Measurements from ENCODE around the gene TRIB2. TPM values are rescaled to one million over a fixed set of nuclear protein-coding genes. Genes with fewer than 3 reads are reported as not detected.

TRIB2 gene
- total and polyA plus RNA-seq, 2 donors (not counting 3 experiments of a cell fraction or from before 2014, with no cell fraction given), result 15.8 to 20.5 TPM

DNA sequence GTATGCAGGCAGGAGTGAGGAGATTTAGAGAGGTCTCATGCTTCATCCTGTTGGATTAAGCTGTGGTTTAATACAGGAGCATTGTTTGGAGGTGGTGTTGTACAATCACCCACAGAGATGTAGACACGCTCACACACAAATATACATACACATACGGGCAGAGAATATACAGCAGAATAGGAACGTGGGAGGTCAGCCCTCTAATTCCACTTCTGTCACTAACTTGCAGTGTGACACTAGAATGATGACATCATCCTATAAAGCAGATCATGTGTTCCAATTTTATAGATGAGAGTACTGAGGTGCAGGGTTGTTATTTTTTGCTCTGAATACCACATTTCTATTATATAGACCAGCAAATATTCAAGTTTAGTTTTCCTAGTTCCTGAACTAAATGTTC, 54.4 kb downstream of the TRIB2 start:
- no peak for FAIRE-seq

DNA sequence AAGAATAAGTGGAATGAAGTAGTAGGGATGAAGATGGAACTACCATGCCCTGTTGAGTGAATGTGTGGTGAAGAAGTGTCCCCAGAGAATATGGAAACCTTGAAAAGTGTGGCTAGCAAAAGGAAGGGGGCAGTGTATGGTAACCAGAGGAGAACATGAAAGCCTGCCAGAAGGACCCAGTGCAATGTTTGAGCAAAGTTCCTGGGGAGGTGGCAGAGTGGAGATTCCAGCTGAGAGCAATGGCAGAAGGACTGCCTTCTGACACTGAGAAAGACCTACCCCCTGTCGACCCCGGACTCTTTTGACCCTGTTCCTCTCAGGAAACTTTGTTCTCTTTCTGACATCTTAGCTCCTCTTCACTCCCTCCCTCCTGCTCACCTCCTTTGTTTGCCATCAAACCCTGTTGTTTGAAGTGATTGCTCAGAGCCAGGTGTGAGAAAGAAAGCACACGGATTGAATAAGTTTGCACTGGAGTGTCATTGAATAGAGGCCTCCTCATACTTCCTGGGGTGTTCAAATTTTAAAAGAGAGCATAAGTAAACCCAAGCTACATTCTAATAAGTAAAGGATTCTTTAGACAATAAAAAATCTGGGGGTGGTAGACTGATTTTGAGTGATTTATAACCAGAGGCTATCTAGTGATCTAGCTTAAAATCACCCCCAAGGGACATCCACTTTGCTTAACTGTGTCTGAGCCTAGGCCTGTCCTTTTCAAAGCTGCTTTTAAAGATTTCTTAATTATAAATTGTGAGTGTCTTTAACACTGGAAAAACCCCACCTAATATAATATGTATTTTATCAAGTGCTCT, 57.1 kb downstream of the TRIB2 start:
- Histone ChIP-seq H3K4me1 (ENCODE audit: control insufficient read depth, extremely low read depth, insufficient read depth, low read length) (no peaks in the 10 kb centered on the region), H4K20me1 (replicated peaks; ENCODE audit: control insufficient read depth, extremely low read depth, insufficient read depth, low read length) (no peaks in the 10 kb centered on the region), H3K4me3 (replicated peaks in 1 of 3; ENCODE audit: insufficient read depth in 1 of 3, low read depth in 1 of 3, low read length in 3 of 3) (no peak overlapping the region), H3K9me1 (replicated peaks; ENCODE audit: control insufficient read depth, extremely low read depth, insufficient read depth, low read length) (no peaks in the 10 kb centered on the region), H3K79me2 (ENCODE audit: control insufficient read depth, insufficient read depth, low read length) (no peaks in the 10 kb centered on the region), H3K27me3 (ENCODE audit: control insufficient read depth in 2 of 2, insufficient read depth in 2 of 2, low read length in 2 of 2) (peaks cover 2 to 5% of the 10 kb centered on the region in 2 experiments), H3K4me2 (ENCODE audit: insufficient read depth, low read length) (no peak overlapping the region), H2AFZ (ENCODE audit: low read depth, low read length) (no peak overlapping the region), H3K27ac (ENCODE audit: insufficient read depth, low read depth, low read length) (no peak overlapping the region), H3K36me3 (ENCODE audit: control insufficient read depth in 2 of 2, extremely low read depth in 1 of 2, insufficient read depth in 2 of 2, low read length in 2 of 2) (no peaks in the 10 kb centered on the region), H3K9ac (replicated peaks; ENCODE audit: extremely low read depth, insufficient read depth, low read length) (no peak overlapping the region), H3K9me3 (replicated peaks; ENCODE audit: control insufficient read depth, insufficient read depth, low read length) (no peaks in the 10 kb centered on the region)
- FAIRE-seq (no peak), DNase-seq (ENCODE audit: low read depth, low spot score) (no peak)
- ChIA-PET CTCF (interaction anchor here (1.0 to 2.8 kb wide), 2 partner anchors 79 to 158 kb away, joined by 3 to 7 read pairs; no protein-coding TSS in a partner anchor), POLR2A (no interaction called here)
- no TSS peak for BruUV-seq (replicated peaks)
- TF ChIP-seq POLR2AphosphoS5 (IDR thresholded peaks at IDR 0.05; ENCODE audit: insufficient read depth, low read depth, low read length), result no peak
- TF ChIP-seq EZH2 (IDR thresholded peaks at IDR 0.05; ENCODE audit: borderline replicate concordance, low read depth, low read length, severe bottlenecking), result no peak
- no peak for TF ChIP-seq JUN (IDR thresholded peaks at IDR 0.05; ENCODE audit: borderline replicate concordance, insufficient read depth, insufficient read length, low read depth)
- no peak for TF ChIP-seq MYC (IDR thresholded peaks at IDR 0.05; ENCODE audit: low read depth, low read length)
- TF ChIP-seq POLR2A (IDR thresholded peaks at IDR 0.05; ENCODE audit: low read depth, low read length), result no peak
- TF ChIP-seq FOS (IDR thresholded peaks at IDR 0.05; ENCODE audit: borderline replicate concordance, insufficient read depth, low read length), result no peak
- no peak for TF ChIP-seq GATA2 (IDR thresholded peaks at IDR 0.05; ENCODE audit: insufficient read depth, insufficient read length, low read depth, low read length)
- dilution Hi-C loops (cut with MboI; ENCODE audit: extremely low pct_ligation_motif_present, low sequenced_read_pairs), result no loop called here
- intact Hi-C loops (cut with micrococcal nuclease), result no loop called here

More for the DNA sequence above, 54.4 kb downstream of the TRIB2 start:
- intact Hi-C loops (cut with micrococcal nuclease) (no loop called here), dilution Hi-C loops (cut with MboI; ENCODE audit: extremely low pct_ligation_motif_present, low sequenced_read_pairs) (no loop called here)
- Histone ChIP-seq H3K36me3 (ENCODE audit: control insufficient read depth in 2 of 2, extremely low read depth in 1 of 2, insufficient read depth in 2 of 2, low read length in 2 of 2) (no peaks in the 10 kb centered on the region), H4K20me1 (replicated peaks; ENCODE audit: control insufficient read depth, extremely low read depth, insufficient read depth, low read length) (no peaks in the 10 kb centered on the region), H3K4me3 (replicated peaks in 1 of 3; ENCODE audit: insufficient read depth in 1 of 3, low read depth in 1 of 3, low read length in 3 of 3) (no peak overlapping the region), H3K9me3 (replicated peaks; ENCODE audit: control insufficient read depth, insufficient read depth, low read length) (no peaks in the 10 kb centered on the region), H2AFZ (ENCODE audit: low read depth, low read length) (no peak overlapping the region), H3K27ac (ENCODE audit: insufficient read depth, low read depth, low read length) (no peak overlapping the region), H3K9ac (replicated peaks; ENCODE audit: extremely low read depth, insufficient read depth, low read length) (no peak overlapping the region), H3K4me1 (ENCODE audit: control insufficient read depth, extremely low read depth, insufficient read depth, low read length) (no peaks in the 10 kb centered on the region), H3K4me2 (ENCODE audit: insufficient read depth, low read length) (no peak overlapping the region), H3K27me3 (ENCODE audit: control insufficient read depth in 2 of 2, insufficient read depth in 2 of 2, low read length in 2 of 2) (peaks cover 5 to 6% of the 10 kb centered on the region in 2 experiments), H3K79me2 (ENCODE audit: control insufficient read depth, insufficient read depth, low read length) (no peaks in the 10 kb centered on the region), H3K9me1 (replicated peaks; ENCODE audit: control insufficient read depth, extremely low read depth, insufficient read depth, low read length) (no peaks in the 10 kb centered on the region)
- DNase-seq (ENCODE audit: low read depth, low spot score), result no peak
- POLR2A ChIA-PET, result no interaction called here
- CTCF ChIA-PET, result no interaction called here
- TF ChIP-seq FOS (IDR thresholded peaks at IDR 0.05; ENCODE audit: borderline replicate concordance, insufficient read depth, low read length) (no peak), GATA2 (IDR thresholded peaks at IDR 0.05; ENCODE audit: insufficient read depth, insufficient read length, low read depth, low read length) (no peak), MYC (IDR thresholded peaks at IDR 0.05; ENCODE audit: low read depth, low read length) (no peak), EZH2 (IDR thresholded peaks at IDR 0.05; ENCODE audit: borderline replicate concordance, low read depth, low read length, severe bottlenecking) (no peak)
- no TSS peak for BruUV-seq (replicated peaks)
